ENCODE results near the gene SYT15.

SYT15 gene

DNA sequence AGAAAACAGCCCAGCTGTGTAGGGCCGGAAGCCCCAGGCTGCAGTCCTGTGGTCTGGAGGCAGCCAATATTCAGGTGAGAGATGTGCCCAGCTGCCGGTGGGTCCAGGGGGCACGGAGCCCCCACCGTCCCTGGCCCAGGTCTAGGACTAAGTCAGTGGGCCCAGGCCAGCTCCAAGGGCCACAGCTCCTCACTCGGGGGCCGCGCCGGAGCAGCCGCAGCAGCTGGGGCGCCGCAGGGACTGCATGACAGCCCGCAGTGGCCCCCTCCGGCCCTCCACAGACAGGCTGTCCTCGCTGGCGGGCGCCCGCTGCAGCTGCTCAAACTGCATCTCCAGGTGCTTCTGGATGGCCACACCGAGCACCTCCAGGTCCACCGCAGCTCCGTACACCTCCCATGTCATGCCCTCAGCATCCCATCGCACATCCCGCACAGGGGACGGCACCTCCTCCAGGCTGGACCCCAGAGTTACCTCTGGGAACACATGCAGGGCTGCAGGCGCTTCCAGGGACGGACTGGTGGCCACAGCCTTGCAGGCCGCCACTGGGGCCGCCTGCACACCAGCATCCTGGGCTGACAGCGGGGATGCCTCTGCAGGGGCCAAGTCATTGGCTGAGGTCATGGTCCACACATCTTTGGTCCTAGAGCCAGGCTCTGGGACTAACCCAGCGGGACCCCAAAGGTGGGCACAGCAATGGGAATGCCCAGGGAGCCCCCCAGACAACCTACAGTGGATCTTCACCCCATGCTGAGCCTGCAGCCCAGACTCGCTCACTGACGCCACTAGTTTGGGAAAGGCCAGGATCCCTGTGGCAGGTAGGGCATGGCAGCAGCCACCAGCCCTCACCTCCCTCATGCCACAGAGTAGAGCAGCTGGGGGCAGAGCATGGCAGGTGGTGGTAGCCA lies 29.5 kb upstream of the SYT15 start:
- TF ChIP-seq, protein P1, sequence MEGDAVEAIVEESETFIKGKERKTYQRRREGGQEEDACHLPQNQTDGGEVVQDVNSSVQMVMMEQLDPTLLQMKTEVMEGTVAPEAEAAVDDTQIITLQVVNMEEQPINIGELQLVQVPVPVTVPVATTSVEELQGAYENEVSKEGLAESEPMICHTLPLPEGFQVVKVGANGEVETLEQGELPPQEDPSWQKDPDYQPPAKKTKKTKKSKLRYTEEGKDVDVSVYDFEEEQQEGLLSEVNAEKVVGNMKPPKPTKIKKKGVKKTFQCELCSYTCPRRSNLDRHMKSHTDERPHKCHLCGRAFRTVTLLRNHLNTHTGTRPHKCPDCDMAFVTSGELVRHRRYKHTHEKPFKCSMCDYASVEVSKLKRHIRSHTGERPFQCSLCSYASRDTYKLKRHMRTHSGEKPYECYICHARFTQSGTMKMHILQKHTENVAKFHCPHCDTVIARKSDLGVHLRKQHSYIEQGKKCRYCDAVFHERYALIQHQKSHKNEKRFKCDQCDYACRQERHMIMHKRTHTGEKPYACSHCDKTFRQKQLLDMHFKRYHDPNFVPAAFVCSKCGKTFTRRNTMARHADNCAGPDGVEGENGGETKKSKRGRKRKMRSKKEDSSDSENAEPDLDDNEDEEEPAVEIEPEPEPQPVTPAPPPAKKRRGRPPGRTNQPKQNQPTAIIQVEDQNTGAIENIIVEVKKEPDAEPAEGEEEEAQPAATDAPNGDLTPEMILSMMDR (IDR thresholded peaks at IDR 0.05), result no peak

DNA sequence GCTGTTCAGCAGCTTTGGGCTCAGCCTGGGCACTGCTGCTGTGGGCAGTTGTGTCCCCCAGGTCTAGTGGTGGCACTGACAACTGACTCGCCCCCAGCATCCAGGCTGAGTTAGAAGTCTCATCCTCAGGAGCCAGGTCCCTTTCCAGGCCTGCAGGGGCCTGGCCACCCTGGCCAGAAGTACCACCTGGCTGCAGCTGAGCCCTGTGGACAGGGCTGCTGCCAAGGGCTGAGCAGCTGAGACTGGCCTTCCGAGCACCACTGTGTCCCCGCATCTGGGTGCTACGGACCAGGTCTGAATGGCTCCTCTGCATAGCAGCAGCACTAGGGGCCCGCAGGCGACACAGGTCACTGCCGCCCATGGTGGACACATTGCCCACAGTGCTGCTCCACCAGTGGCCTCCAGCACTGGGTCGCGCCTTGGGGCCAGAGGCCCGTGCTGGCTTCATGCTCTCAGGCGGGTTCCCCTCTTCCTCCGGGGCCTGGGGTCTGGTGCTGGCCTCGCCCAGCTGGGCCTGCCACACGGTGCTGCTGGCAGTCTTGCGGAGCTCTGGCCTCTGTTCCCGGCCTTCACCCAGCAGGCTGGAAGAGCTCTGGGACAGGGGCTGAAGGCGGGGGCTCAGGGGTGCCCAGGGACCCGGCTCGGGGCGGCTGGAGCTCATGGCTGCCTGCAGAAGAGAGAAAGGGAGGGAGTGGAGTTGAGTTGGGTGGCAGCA lies 28.7 kb upstream of the SYT15 start:
- TF ChIP-seq, protein P1 (IDR thresholded peaks at IDR 0.05), result no peak

GRCh38 chr10:46550795-46551700 lies 27.9 kb upstream of the SYT15 start:
- TF ChIP-seq, protein P1 (IDR thresholded peaks at IDR 0.05), result no peak

GRCh38 chr10:46551701-46552525 lies 27.0 kb upstream of the SYT15 start:
- TF ChIP-seq, protein P1 (IDR thresholded peaks at IDR 0.05), result no peak

- TF ChIP-seq, protein P1 (IDR thresholded peaks at IDR 0.05), result no peak
These were observed 26.2 kb upstream of the SYT15 start for GRCh38 chr10:46552526-46553237.

GRCh38 chr10:46553238-46554049 lies 25.5 kb upstream of the SYT15 start:
- TF ChIP-seq, protein P1 (IDR thresholded peaks at IDR 0.05), result no peak
